HUES48 (cell line): ENCODE results near the gene SLC44A3.

Experiments
- H3K27ac ChIP-seq: one replicate; pipeline ENCODE4 v1.7.0; 2013; ENCODE audit warnings: low read depth, low read length, inconsistent platforms
- H3K27me3 ChIP-seq: 2 replicates; pipeline ENCODE4 v1.6.1; 2013; ENCODE audit warnings: mild to moderate bottlenecking, low read length; ENCODE audit not compliant: control insufficient read depth, insufficient read depth
- H3K36me3 ChIP-seq: 2 replicates; pipeline ENCODE4 v1.6.1; 2013; ENCODE audit warnings: low read length; ENCODE audit not compliant: control insufficient read depth, insufficient read depth
- H3K4me1 ChIP-seq: 2 replicates; pipeline ENCODE4 v1.6.1; 2013; ENCODE audit warnings: mild to moderate bottlenecking, low read length; ENCODE audit not compliant: control insufficient read depth, insufficient read depth
- H3K4me3 ChIP-seq: 2 replicates; pipeline ENCODE4 v1.5.1; 2013; ENCODE audit warnings: mild to moderate bottlenecking, low read depth, low read length
- H3K9ac ChIP-seq: 2 replicates; pipeline ENCODE4 v1.6.1; 2013; ENCODE audit warnings: mild to moderate bottlenecking, low read depth, low read length, moderate library complexity
- H3K9me3 ChIP-seq: 2 replicates; pipeline ENCODE4 v1.6.1; 2013; ENCODE audit warnings: low read length; ENCODE audit not compliant: control insufficient read depth, insufficient read depth

Gene SLC44A3

GRCh38 chr1:94819945-94820746 lies at the start of gene SLC44A3:
SLC44A3 (plus strand) TSS chr1:94820357; CDS start chr1:94820452, 95 bp downstream.
- Histone ChIP-seq H3K36me3 (no peaks in the 10 kb centered on the region), H3K4me1 (peaks cover 21% of the 10 kb centered on the region), H3K27ac (peak within 1 kb of the TSS; percentile 52), H3K27me3 (peaks cover 9% of the 10 kb centered on the region), H3K9me3 (no peaks in the 10 kb centered on the region), H3K4me3 (peak within 1 kb of the TSS; percentile 75), H3K9ac (peak within 1 kb of the TSS; percentile 78)

GRCh38 chr1:94772230-94772641 lies 47.9 kb upstream of the SLC44A3 start:
- H3K9me3 ChIP-seq, result no peaks in the 10 kb centered on the region

GRCh38 chr1:94772845-94773244 lies 47.3 kb upstream of the SLC44A3 start:
- H3K4me1 ChIP-seq, result no peaks in the 10 kb centered on the region
- no peaks in the 10 kb centered on the region for H3K27me3 ChIP-seq
- no peak overlapping the region for H3K4me3 ChIP-seq
- no peaks in the 10 kb centered on the region for H3K36me3 ChIP-seq
- no peak overlapping the region for H3K9ac ChIP-seq
- H3K27ac ChIP-seq, result no peak overlapping the region
- no peaks in the 10 kb centered on the region for H3K9me3 ChIP-seq

More at GRCh38 chr1:94772230-94772641, 47.9 kb upstream of the SLC44A3 start:
- no peak overlapping the region for H3K9ac ChIP-seq
- H3K4me1 ChIP-seq, result no peaks in the 10 kb centered on the region
- H3K4me3 ChIP-seq, result no peak overlapping the region
- no peaks in the 10 kb centered on the region for H3K36me3 ChIP-seq
- H3K27ac ChIP-seq, result no peak overlapping the region
- H3K27me3 ChIP-seq, result no peaks in the 10 kb centered on the region

- Histone ChIP-seq H3K27ac (peak overlapping the region; percentile 25), H3K36me3 (no peaks in the 10 kb centered on the region)
Observed at GRCh38 chr1:94773296-94773809, 46.8 kb upstream of the SLC44A3 start.

GRCh38 chr1:94773931-94774422 lies 46.2 kb upstream of the SLC44A3 start:
- Histone ChIP-seq H3K9me3 (no peaks in the 10 kb centered on the region), H3K4me1 (no peaks in the 10 kb centered on the region), H3K36me3 (no peaks in the 10 kb centered on the region), H3K27me3 (no peaks in the 10 kb centered on the region), H3K27ac (peak overlapping the region; percentile 29), H3K4me3 (no peak overlapping the region), H3K9ac (no peak overlapping the region)

More at GRCh38 chr1:94773296-94773809, 46.8 kb upstream of the SLC44A3 start:
- Histone ChIP-seq H3K9me3 (no peaks in the 10 kb centered on the region), H3K27me3 (no peaks in the 10 kb centered on the region), H3K4me3 (no peak overlapping the region), H3K4me1 (no peaks in the 10 kb centered on the region), H3K9ac (no peak overlapping the region)

GRCh38 chr1:94776474-94776873 lies 43.7 kb upstream of the SLC44A3 start:
- Histone ChIP-seq H3K27ac (no peak overlapping the region), H3K4me1 (no peaks in the 10 kb centered on the region), H3K36me3 (no peaks in the 10 kb centered on the region), H3K9me3 (no peaks in the 10 kb centered on the region), H3K27me3 (no peaks in the 10 kb centered on the region), H3K4me3 (no peak overlapping the region), H3K9ac (no peak overlapping the region)

- Histone ChIP-seq H3K27ac (no peak overlapping the region), H3K9me3 (no peaks in the 10 kb centered on the region), H3K36me3 (no peaks in the 10 kb centered on the region), H3K9ac (no peak overlapping the region), H3K27me3 (no peaks in the 10 kb centered on the region), H3K4me3 (no peak overlapping the region), H3K4me1 (no peaks in the 10 kb centered on the region)
Observed at GRCh38 chr1:94777281-94777680, 42.9 kb upstream of the SLC44A3 start.

GRCh38 chr1:94778808-94779207 lies 41.3 kb upstream of the SLC44A3 start:
- no peak overlapping the region for H3K9ac ChIP-seq
- no peaks in the 10 kb centered on the region for H3K4me1 ChIP-seq
- H3K36me3 ChIP-seq, result no peaks in the 10 kb centered on the region
- no peaks in the 10 kb centered on the region for H3K9me3 ChIP-seq
- no peaks in the 10 kb centered on the region for H3K27me3 ChIP-seq
- H3K27ac ChIP-seq, result no peak overlapping the region
- no peak overlapping the region for H3K4me3 ChIP-seq

GRCh38 chr1:94783342-94784189 lies 36.6 kb upstream of the SLC44A3 start:
- Histone ChIP-seq H3K27me3 (no peaks in the 10 kb centered on the region), H3K9me3 (no peaks in the 10 kb centered on the region), H3K4me1 (no peaks in the 10 kb centered on the region), H3K36me3 (no peaks in the 10 kb centered on the region), H3K4me3 (no peak overlapping the region), H3K27ac (no peak overlapping the region), H3K9ac (no peak overlapping the region)

- Histone ChIP-seq H3K36me3 (no peaks in the 10 kb centered on the region), H3K4me1 (no peaks in the 10 kb centered on the region), H3K4me3 (no peak overlapping the region), H3K9ac (no peak overlapping the region), H3K9me3 (no peaks in the 10 kb centered on the region), H3K27me3 (no peaks in the 10 kb centered on the region), H3K27ac (no peak overlapping the region)
Observed at GRCh38 chr1:94784190-94784515, 36.0 kb upstream of the SLC44A3 start.

GRCh38 chr1:94787691-94788090 lies 32.5 kb upstream of the SLC44A3 start:
- H3K9ac ChIP-seq, result no peak overlapping the region
- no peaks in the 10 kb centered on the region for H3K4me1 ChIP-seq
- no peaks in the 10 kb centered on the region for H3K27me3 ChIP-seq
- no peak overlapping the region for H3K27ac ChIP-seq
- no peak overlapping the region for H3K4me3 ChIP-seq
- no peaks in the 10 kb centered on the region for H3K9me3 ChIP-seq
- H3K36me3 ChIP-seq, result no peaks in the 10 kb centered on the region
